ENCODE measurements around the gene PHACTR4.
A peak's percentile ranks its signal among the peaks of the same experiment; 100 is the strongest.

- TF ChIP-seq POLR2AphosphoS5 (IDR thresholded peaks at IDR 0.05; ENCODE audit: low read depth) (peak; percentile 94), GABPA (IDR thresholded peaks at IDR 0.05; ENCODE audit: low read depth) (no peak)
Observed at GRCh38 chr1:28505406-28506187, 136.1 kb downstream of the PHACTR4 start, which contains the start of gene RCC1.

Data from HL-60 (cell line).